ENCODE results near the gene KCNRG. TPM values are rescaled to one million over a fixed set of nuclear protein-coding genes. Genes with fewer than 3 reads are reported as not detected.
"Not testable (repeated sequence)": the region's sequence is repeated elsewhere in the genome, so short reads cannot be mapped to it uniquely, and the experiment has no call there.

KCNRG gene
- polyA plus RNA-seq, 4 donors = 1.1 to 2.2 (median 2.0) TPM

GRCh38 chr13:50006426-50007135 is 8.7 kb upstream of the KCNRG start:
- no peak for DNase-seq (ENCODE audit: low read depth in 4 of 4, low spot score in 2 of 4)

GRCh38 chr13:50011461-50011860 is 3.8 kb upstream of the KCNRG start:
- no peak for DNase-seq (ENCODE audit: low read depth in 4 of 4, low spot score in 2 of 4)

- no peak for DNase-seq (ENCODE audit: low read depth in 4 of 4, low spot score in 2 of 4)
These were observed 2.7 kb upstream of the KCNRG start for GRCh38 chr13:50012396-50013169.

GRCh38 chr13:50014386-50014785 is 858 bp upstream of the KCNRG start:
- DNase-seq (ENCODE audit: low read depth in 4 of 4, low spot score in 2 of 4) = no peak

GRCh38 chr13:50015750-50016149 is 506 bp downstream of the KCNRG start:
- no peak for DNase-seq (ENCODE audit: low read depth in 4 of 4, low spot score in 2 of 4)

GRCh38 chr13:50016444-50016843 is 1.2 kb downstream of the KCNRG start:
- no peak for DNase-seq (ENCODE audit: low read depth in 4 of 4, low spot score in 2 of 4)

GRCh38 chr13:50017819-50018218 is 2.6 kb downstream of the KCNRG start:
- no peak for DNase-seq (ENCODE audit: low read depth in 4 of 4, low spot score in 2 of 4)

GRCh38 chr13:50025436-50025835 is 10.2 kb downstream of the KCNRG start:
- DNase-seq (ENCODE audit: low read depth in 4 of 4, low spot score in 2 of 4) = no peak

- DNase-seq (ENCODE audit: low read depth in 4 of 4, low spot score in 2 of 4) = no peak
These were observed 11.7 kb downstream of the KCNRG start for GRCh38 chr13:50026788-50027473.

GRCh38 chr13:50030315-50030714 is 15.1 kb downstream of the KCNRG start:
- DNase-seq (ENCODE audit: low read depth in 4 of 4, low spot score in 2 of 4) = no peak

- no peak for DNase-seq (ENCODE audit: low read depth in 4 of 4, low spot score in 2 of 4)
These were observed 18.5 kb downstream of the KCNRG start for GRCh38 chr13:50033725-50034124.

GRCh38 chr13:50037788-50038187 is 22.5 kb downstream of the KCNRG start:
- no peak for DNase-seq (ENCODE audit: low read depth in 4 of 4, low spot score in 2 of 4)

- no peak for DNase-seq (ENCODE audit: low read depth in 4 of 4, low spot score in 2 of 4)
These were observed 23.0 kb downstream of the KCNRG start for GRCh38 chr13:50038266-50038665.

GRCh38 chr13:50052478-50052877 is 37.2 kb downstream of the KCNRG start:
- no peak for DNase-seq (ENCODE audit: low read depth in 4 of 4, low spot score in 2 of 4)

GRCh38 chr13:50053844-50054243 is 38.6 kb downstream of the KCNRG start:
- no peak for DNase-seq (ENCODE audit: low read depth in 4 of 4, low spot score in 2 of 4)

GRCh38 chr13:50055454-50055853 is 40.2 kb downstream of the KCNRG start:
- DNase-seq (ENCODE audit: low read depth in 4 of 4, low spot score in 2 of 4) = no peak

GRCh38 chr13:50060718-50061117 is 45.5 kb downstream of the KCNRG start:
- no peak for DNase-seq (ENCODE audit: low read depth in 4 of 4, low spot score in 2 of 4)

- DNase-seq (ENCODE audit: low read depth in 4 of 4, low spot score in 2 of 4) = not testable (repeated sequence)
These were observed 47.1 kb downstream of the KCNRG start for GRCh38 chr13:50062336-50062735.

- no peak for DNase-seq (ENCODE audit: low read depth in 4 of 4, low spot score in 2 of 4)
These were observed 50.5 kb downstream of the KCNRG start for GRCh38 chr13:50065712-50066111.

- no peak for DNase-seq (ENCODE audit: low read depth in 4 of 4, low spot score in 2 of 4)
These were observed 53.3 kb downstream of the KCNRG start for GRCh38 chr13:50068508-50068907.

- no peak for DNase-seq (ENCODE audit: low read depth in 4 of 4, low spot score in 2 of 4)
These were observed 54.0 kb downstream of the KCNRG start for GRCh38 chr13:50069261-50069660.

- DNase-seq (ENCODE audit: low read depth in 4 of 4, low spot score in 2 of 4) = no peak
These were observed 54.9 kb downstream of the KCNRG start for GRCh38 chr13:50070186-50070585.
